IPS DF 6.9 (cell line): ENCODE results near the gene NR2F2.

ENCODE experiments used
- DNase-seq: peaks from one replicate; pipeline ENCODE4 v3.0.0-alpha.2; 2013; ENCODE audit warnings: low read depth, low spot score
- H3K27ac ChIP-seq: one replicate; pipeline ENCODE4 v1.5.1; 2013; ENCODE audit warnings: low read length, control low read depth
- H3K27me3 ChIP-seq: 2 replicates; pipeline ENCODE4 v1.6.1; 2013; ENCODE audit warnings: mild to moderate bottlenecking, low read length; ENCODE audit not compliant: control insufficient read depth, insufficient read depth
- H3K36me3 ChIP-seq: 2 replicates; pipeline ENCODE4 v1.6.1; 2013; ENCODE audit warnings: low read length; ENCODE audit not compliant: control insufficient read depth, insufficient read depth
- H3K4me1 ChIP-seq: 2 replicates; pipeline ENCODE4 v1.6.1; 2013; ENCODE audit warnings: low read length; ENCODE audit not compliant: control insufficient read depth, insufficient read depth
- H3K4me3 ChIP-seq: 2 replicates; pipeline ENCODE4 v1.5.1; 2013; ENCODE audit warnings: mild to moderate bottlenecking, low read length
- H3K9me3 ChIP-seq: 2 replicates; pipeline ENCODE4 v1.6.1; 2013; ENCODE audit warnings: low read length, inconsistent platforms; ENCODE audit not compliant: control insufficient read depth, insufficient read depth
- WGBS: extraction: QIAGEN DNeasy Blood & Tissue Kit; methylation state at CpG from one replicate; pipeline ENCODE4 v1.1.7; 2013; ENCODE audit warnings: mixed read lengths, missing lambda C conversion rate; ENCODE audit not compliant: insufficient read length, insufficient coverage; 5-methylcytosine and 5-hydroxymethylcytosine counted together

Gene NR2F2

GRCh38 chr15:96350934-96351724 is 20.6 kb downstream of the NR2F2 start:
- no peak for DNase-seq
- Histone ChIP-seq H3K27me3 (peaks cover 96% of the 10 kb centered on the region), H3K36me3 (no peaks in the 10 kb centered on the region), H3K27ac (no peak overlapping the region), H3K9me3 (no peaks in the 10 kb centered on the region), H3K4me3 (no peak overlapping the region), H3K4me1 (peaks cover 1% of the 10 kb centered on the region)
- WGBS, result no CpG with 5 or more reads among the region's 19 CpGs

GRCh38 chr15:96351761-96352603 is 21.5 kb downstream of the NR2F2 start:
- peaks cover 1% of the 10 kb centered on the region for H3K4me1 ChIP-seq
- peaks cover 97% of the 10 kb centered on the region for H3K27me3 ChIP-seq
- no peaks in the 10 kb centered on the region for H3K9me3 ChIP-seq
- H3K27ac ChIP-seq, result no peak overlapping the region
- WGBS, result no CpG with 5 or more reads among the region's 56 CpGs
- no peak overlapping the region for H3K4me3 ChIP-seq
- no peaks in the 10 kb centered on the region for H3K36me3 ChIP-seq
- no peak for DNase-seq

DNA sequence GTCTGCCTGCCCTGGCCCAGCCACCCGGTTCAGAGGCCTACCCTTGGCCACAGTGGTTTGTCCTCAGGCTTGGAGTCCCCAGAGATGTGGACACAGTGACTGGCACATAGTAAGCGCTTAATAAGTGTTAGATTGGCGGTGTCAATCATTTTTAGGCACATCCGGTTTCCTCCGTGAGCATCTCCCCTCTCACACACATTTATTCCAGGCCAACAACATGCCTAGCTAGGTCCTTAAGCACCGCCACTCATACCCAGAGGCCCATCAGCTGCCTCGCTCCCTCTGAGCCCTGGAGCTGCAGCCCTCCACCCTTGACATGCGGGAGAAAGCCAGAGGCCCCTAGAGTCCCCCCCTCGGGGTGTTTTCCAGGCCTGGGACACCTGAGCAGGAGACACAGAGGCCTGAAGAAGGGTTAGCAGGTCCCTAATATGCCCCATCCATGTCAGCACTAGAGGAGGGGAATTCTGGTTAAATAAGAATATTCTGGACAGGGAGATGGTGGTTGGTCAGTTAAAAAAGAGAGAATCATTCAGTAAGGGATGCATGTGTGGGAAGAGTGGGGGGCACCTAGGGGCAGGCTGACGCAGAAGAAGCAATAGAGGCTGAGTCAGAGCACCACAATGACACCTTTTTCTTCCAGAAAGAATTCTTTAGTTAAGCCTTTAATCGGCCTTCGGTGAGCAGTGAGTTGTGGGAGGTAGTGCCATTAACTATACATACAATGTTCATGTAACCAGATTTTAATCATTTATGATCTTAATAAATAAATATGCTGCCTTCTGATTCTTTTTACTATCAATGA is 22.3 kb downstream of the NR2F2 start:
- WGBS, result no CpG with 5 or more reads among the region's 12 CpGs
- Histone ChIP-seq H3K9me3 (no peaks in the 10 kb centered on the region), H3K36me3 (no peaks in the 10 kb centered on the region), H3K27me3 (peaks cover 93% of the 10 kb centered on the region), H3K4me3 (no peak overlapping the region), H3K4me1 (no peaks in the 10 kb centered on the region; the same call in 1 of the 2 replicates), H3K27ac (no peak overlapping the region)
- no peak for DNase-seq

GRCh38 chr15:96353416-96353929 is 23.0 kb downstream of the NR2F2 start:
- WGBS, result no CpG with 5 or more reads among the region's 25 CpGs
- Histone ChIP-seq H3K4me3 (no peak overlapping the region), H3K4me1 (no peaks in the 10 kb centered on the region; the same call in 1 of the 2 replicates), H3K9me3 (no peaks in the 10 kb centered on the region), H3K27ac (no peak overlapping the region), H3K36me3 (no peaks in the 10 kb centered on the region), H3K27me3 (peaks cover 93% of the 10 kb centered on the region)
- no peak for DNase-seq

GRCh38 chr15:96353930-96354730 is 23.6 kb downstream of the NR2F2 start:
- Histone ChIP-seq H3K27me3 (peaks cover 93% of the 10 kb centered on the region), H3K36me3 (no peaks in the 10 kb centered on the region), H3K4me3 (no peak overlapping the region; the same call in 1 of the 2 replicates), H3K27ac (no peak overlapping the region), H3K4me1 (no peaks in the 10 kb centered on the region; the same call in 1 of the 2 replicates), H3K9me3 (no peaks in the 10 kb centered on the region)
- WGBS, result no CpG with 5 or more reads among the region's 67 CpGs
- DNase-seq, result no peak

GRCh38 chr15:96354731-96355567 is 24.4 kb downstream of the NR2F2 start:
- peaks cover 6% of the 10 kb centered on the region for H3K4me1 ChIP-seq
- H3K9me3 ChIP-seq, result no peaks in the 10 kb centered on the region
- no peak for DNase-seq
- H3K27me3 ChIP-seq, result peaks cover 93% of the 10 kb centered on the region
- H3K27ac ChIP-seq, result no peak overlapping the region
- no peaks in the 10 kb centered on the region for H3K36me3 ChIP-seq
- WGBS, result no CpG with 5 or more reads among the region's 15 CpGs
- H3K4me3 ChIP-seq, result no peak overlapping the region

DNA sequence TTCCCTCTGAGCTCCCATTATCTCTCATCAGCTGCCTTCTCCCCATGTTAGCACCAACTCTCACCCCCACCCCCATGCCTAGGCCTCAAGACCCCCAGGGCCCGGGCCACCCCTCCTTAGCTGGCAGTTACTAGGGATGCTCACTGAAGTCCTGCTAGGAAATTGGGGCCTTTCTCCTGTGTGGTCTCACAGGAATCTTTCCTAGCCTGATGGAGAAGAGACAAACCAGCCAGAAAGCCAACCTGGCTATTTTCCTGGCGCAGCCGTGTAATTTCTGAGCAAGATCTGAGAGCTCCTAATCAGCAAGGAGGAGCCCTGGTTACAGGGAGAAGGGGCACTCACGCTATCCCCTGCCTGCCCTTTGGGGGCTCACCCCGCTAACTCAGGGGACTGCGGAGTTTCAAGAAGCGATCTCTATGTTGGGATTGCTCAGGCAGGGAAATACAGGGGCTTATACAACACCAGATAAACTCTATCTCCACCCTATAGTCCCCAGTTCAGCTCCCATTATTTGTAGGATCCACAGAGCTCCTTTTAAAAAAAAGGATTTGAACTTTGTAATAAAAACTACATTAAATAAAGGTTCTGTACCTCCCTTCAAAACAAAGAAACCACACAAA is 25.2 kb downstream of the NR2F2 start:
- peaks cover 8% of the 10 kb centered on the region for H3K4me1 ChIP-seq
- peaks cover 91% of the 10 kb centered on the region for H3K27me3 ChIP-seq
- no peak overlapping the region for H3K27ac ChIP-seq
- H3K9me3 ChIP-seq, result no peaks in the 10 kb centered on the region
- DNase-seq, result no peak
- no peaks in the 10 kb centered on the region for H3K36me3 ChIP-seq
- no peak overlapping the region for H3K4me3 ChIP-seq
- no CpG with 5 or more reads among the region's 7 CpGs for WGBS

- Histone ChIP-seq H3K27ac (no peak overlapping the region), H3K4me3 (peak overlapping the region; percentile 56; the same call in 1 of the 2 replicates), H3K9me3 (no peaks in the 10 kb centered on the region), H3K36me3 (no peaks in the 10 kb centered on the region), H3K4me1 (peaks cover 10% of the 10 kb centered on the region), H3K27me3 (peaks cover 91% of the 10 kb centered on the region)
- DNase-seq, result no peak
- no CpG with 5 or more reads among the region's 67 CpGs for WGBS
Observed at GRCh38 chr15:96356494-96357455, 26.3 kb downstream of the NR2F2 start.
